Measurements from ENCODE around the gene PRRX2.

- TF ChIP-seq, protein P1, sequence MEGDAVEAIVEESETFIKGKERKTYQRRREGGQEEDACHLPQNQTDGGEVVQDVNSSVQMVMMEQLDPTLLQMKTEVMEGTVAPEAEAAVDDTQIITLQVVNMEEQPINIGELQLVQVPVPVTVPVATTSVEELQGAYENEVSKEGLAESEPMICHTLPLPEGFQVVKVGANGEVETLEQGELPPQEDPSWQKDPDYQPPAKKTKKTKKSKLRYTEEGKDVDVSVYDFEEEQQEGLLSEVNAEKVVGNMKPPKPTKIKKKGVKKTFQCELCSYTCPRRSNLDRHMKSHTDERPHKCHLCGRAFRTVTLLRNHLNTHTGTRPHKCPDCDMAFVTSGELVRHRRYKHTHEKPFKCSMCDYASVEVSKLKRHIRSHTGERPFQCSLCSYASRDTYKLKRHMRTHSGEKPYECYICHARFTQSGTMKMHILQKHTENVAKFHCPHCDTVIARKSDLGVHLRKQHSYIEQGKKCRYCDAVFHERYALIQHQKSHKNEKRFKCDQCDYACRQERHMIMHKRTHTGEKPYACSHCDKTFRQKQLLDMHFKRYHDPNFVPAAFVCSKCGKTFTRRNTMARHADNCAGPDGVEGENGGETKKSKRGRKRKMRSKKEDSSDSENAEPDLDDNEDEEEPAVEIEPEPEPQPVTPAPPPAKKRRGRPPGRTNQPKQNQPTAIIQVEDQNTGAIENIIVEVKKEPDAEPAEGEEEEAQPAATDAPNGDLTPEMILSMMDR (IDR thresholded peaks at IDR 0.05; ENCODE audit: poor library complexity) = peak; percentile 36
- TF ChIP-seq EZH2 (IDR thresholded peaks at IDR 0.05; ENCODE audit: borderline replicate concordance) = no peak
- TF ChIP-seq EZH2phosphoT487 (IDR thresholded peaks at IDR 0.05; ENCODE audit: low read depth, severe bottlenecking, unreplicated experiment) = no peak
Measured at GRCh38 chr9:129619787-129620668, 45.4 kb upstream of the PRRX2 start.
